Measurements from ENCODE around the gene PRDM11.

PRDM11 gene

DNA sequence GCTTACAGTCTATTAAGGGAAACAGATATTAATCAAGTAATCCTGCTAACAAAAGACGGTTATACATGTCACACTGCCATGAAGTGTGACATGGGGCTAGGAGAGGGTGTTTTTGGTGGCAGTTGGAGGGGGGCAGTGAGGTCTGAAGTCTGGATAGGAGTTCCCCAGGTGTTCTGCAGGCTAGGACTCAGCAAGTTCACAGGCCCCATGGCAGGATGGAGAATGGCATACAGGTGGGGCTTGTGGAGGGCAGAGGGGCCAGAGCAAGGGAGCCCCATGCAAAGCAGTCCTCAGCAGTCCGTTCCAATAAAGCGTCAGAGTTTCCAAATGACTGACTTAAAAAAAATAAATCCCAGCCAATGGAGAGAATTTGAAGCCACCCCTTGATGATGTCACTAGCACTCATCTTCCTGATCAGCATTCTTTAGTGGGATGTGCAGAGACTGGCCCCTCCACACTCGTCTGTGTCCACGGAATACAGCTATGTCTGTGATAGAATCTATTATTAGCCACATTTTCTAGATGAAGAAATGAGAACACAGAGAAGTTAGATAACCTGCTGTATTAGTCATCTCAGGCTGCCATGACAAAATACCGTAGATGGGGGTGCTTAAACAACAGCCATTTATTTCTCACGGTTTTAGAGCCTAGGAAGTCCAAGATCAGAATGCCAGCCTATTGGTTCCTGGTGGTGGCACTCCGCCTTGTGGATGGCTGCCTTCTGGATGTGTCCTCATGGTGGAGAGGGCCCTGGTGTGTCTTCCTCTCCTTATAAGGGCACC lies 32.6 kb downstream of the PRDM11 start:
- DNase-seq, result no peak

DNA sequence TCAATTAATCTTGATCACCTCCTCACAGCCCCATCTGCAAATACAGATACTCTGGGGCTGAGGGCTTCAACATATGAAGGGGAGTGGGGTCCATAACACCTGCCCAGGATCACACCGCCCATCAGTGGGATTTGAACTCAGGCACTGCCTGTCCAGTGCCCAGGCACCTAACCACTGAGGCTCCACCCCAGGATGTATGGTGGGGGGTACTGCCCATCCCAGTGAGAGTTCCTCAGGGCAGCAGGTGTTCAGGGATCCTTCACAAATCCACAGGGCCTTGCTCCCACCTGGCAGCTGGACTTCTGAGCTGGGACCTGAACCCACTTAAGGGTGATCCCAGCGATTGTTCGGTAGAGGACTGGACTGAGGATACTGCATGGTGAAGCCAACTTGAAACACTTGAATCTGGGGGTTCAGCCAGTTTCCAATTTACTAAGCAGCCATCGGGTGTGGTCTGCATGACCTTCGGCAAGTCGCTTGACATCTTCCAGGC lies 33.3 kb downstream of the PRDM11 start:
- DNase-seq, result no peak

DNA sequence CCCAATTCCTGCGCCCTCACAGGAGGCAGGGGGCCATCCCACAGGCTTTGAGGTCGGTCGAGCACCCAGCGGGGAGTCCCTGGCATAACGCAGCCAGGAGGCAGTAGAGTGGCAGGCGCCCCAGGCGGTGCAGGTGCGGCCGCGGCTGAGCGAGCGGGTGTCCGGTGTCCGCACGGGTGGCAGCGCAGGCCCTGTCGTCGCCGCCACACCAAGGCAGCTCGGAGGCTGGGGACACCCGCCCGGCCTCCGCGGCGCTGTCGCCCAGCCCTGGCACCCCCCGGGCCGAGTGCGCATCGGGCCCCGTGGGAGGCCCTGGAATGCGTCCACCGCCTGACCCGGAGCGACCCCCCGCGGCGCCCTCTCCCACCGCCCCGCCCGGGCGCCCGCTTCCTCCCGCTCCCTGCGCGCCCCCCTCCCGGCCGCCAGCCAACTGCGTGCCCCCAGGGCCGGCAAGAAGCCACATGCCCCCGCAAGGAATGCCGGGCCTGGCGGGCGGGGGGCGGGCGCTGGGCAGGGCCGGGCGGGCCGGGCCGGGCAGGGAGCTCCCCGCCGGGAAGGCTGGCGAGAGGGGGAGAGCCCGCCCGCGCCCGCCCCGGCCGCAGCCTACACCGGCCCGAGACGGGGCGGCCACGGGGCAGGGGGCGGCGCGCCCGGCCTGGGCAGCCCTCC lies 33.9 kb downstream of the PRDM11 start:
- no peak for DNase-seq

DNA sequence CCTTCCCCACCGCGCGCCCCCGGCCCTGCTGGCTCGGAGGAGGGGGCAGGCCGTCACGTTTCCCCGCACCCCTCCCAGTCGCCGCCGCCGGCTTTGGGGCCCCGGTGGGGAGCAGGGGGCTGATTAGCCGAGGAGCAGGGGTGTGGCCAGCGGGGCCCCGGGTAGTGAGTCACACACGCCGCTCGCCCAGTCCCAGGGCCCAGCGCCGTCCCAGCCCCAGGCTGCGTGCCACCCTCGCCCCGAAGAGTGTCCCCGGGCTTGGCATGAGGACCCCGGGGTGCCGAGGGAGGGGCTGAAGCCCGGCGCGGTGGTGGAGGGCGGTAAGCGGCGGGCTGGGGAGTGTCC lies 34.4 kb downstream of the PRDM11 start:
- no peak for DNase-seq

DNA sequence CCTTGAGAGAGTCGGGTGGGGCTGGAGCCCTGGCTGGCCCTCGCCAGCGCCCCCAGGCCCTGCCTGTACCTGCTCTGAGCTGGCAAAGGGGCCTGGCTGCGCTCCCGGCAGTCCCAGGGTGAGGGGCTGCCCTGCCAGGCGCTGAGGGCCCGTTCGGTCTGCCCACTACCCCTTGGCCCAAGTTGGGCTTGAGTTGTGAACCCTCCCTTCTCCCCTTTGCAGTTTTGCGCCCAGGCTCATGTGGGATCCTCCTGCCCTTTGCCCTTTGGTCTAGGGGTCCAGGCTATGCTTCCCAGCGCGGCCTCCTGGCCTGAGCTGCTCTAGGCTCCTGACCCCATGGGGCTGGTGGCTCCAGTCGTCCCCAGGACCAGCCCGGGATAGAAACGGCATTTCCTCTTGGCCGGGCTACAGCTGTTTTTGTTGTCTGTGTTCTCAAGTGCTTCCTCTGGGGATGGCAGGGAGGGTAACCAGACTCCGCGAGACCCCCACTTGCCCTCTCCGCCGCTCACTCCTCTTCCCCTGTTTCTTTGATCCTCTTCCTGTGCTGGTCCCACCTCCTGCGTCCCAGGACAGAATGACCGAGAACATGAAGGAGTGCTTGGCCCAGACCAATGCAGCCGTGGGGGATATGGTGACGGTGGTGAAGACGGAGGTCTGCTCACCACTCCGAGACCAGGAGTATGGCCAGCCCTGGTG lies 34.9 kb downstream of the PRDM11 start:
- DNase-seq, result no peak

DNA sequence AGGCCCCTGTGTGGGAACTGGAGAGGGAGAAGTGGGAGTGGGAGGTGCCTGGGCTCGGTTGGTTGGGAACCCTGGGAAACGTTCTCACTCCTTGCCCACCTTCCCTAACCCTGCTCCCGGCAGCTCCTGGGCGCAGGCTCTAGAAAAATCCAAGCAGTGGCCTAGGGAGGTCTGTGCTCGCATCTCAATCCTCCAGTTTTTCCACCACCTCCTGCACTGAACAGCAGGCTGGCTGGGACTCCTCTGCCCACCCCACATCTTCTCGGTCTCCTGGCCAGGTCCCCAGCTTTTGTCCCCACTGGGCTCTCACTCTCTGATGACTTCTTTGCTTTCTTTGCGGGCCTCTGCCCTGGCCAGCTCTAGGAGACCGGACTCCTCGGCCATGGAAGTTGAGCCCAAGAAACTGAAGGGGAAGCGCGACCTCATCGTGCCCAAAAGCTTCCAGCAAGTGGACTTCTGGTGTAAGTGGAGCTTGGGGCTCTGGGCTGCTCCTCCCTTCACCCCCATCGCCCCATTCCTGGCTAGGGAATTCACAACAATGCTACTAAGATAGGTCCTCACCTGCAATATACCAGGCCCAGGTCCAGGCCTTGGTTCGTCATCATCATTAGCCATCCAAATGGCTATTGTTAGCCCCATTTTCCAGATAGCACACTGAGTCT lies 35.6 kb downstream of the PRDM11 start:
- no peak for DNase-seq

DNA sequence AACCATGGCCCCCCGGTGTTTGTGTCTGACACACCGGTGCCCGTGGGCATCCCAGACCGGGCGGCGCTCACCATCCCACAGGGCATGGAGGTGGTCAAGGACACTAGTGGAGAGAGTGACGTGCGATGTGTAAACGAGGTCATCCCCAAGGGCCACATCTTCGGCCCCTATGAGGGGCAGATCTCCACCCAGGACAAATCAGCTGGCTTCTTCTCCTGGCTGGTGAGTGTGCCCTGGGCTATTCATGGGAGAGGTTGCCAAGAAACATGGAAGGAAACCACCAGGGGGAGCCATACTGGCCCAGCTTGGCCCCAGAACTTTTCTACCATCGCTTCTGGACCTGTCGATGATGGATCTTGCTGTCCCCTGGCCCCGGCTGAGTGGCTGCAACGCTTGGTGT lies 36.5 kb downstream of the PRDM11 start:
- DNase-seq, result no peak

DNA sequence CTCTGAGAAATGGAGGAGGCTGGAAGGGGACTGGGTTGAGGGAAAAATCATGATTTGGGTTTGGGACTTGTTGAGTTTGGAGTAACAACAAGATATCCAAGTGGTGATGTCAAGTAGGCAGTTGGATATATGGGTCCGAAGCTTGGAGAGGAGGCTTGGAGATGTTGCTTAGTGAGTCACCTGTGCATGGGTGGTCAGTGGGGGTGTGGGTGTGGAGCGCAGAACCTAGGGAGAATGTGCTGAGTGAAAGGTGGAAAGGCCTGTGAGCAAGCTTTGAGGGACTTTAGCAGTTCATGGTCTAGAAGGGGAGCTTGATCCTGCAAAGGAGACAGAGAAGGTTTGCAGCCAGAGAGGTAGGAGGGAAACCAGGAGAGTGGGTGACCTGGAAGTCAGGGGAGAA lies 38.2 kb downstream of the PRDM11 start:
- DNase-seq, result no peak

DNA sequence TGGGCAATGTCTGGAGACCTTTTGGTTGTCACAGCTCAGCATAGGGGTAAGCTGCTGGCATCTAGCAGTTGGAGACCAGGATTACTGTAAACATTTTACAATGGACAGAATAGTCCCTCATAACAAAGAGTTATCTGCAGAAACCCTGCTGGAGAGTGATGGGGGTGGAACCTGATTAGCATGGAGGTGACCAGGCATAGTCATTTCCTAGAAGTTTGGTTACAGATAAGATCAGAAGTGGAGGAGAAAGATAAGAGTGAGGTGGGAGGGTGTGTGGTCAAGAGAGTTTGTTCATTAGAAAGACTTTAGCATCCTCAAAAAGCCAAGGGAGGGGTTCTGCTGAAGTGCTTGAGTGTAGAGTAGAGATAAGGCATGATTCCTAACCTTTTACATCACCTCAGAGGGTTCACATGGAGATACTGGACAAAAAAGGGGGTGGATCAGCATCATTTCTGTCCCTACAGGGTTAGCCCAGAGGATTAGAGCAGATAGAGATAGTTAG lies 38.8 kb downstream of the PRDM11 start:
- DNase-seq, result no peak

DNA sequence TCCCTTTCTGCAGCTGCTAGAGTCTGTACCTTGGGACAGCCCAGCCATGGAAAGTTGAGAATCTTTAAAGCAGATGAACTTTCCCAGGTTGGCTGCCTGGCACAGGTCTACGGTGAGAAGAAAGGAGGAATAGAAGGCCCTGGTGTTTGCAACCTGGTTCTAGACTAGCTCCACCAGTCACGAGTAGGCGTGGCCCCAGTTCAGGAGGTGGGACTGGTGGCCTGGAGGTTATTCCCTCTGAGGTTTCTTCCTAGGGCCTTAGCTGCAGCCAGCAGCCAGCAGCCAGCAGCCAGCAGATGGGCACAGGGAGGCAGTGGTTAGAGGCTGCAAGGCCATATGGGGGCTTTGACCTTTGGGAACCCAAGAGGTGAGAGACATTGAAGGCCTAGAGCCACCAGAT lies 40.9 kb downstream of the PRDM11 start:
- no peak for DNase-seq

DNA sequence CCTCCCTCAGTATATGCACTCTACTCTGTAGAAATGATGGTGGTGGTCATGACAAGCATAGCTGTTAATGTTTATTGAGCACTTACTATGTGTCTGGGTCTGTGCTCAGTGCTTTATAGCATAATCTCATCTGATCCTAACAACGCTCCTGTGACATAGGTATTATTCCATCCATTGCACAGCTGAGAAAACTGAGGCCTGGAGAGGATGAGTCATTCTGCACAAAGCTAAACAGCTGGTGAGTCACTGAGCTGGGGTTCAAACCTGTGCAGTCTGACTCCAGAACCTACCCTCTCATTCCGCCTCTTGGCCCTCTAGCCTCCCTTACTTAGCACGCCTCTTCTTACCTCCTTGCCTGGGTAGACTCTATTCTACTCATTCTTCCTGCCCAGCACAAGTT lies 41.7 kb downstream of the PRDM11 start:
- DNase-seq, result no peak

DNA sequence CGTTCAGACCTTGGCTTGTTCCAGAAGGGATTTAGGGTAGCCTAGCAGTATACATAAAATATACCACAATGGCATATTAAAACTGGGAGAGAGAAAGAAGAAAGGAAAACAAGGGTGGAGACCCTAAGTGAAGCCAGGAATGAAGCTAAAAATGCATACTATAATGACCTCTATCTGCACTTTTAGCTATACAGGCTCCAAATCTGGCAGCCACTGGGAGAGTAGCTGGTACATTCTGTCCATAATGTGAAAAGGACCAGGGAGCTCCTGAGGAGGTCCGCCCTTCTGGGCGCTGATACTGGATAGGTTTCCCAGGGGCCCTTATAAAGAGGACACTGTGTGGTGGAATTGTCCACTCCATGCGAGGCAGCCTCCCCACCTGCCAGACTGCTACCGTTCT lies 42.8 kb downstream of the PRDM11 start:
- no peak for DNase-seq

DNA sequence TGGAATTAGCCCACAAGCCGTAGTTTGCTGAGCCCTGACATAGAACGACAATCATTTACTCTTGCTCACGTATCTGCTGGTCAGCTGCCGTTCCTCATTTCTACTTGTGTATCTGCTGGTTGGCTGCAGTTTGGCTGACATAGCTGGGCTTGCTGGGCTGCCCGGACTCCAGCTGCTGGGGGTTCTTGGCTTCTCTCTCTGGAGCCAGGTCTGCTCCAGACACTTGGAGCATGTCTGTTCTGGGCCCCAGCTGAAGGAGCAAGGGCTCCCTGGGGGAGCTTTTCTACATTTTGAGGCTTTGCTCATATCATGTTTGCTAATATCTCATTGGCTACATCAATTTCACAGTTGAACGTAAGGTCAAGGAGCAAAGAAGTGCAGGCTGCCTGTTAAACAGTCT lies 47.3 kb downstream of the PRDM11 start:
- DNase-seq, result no peak

DNA sequence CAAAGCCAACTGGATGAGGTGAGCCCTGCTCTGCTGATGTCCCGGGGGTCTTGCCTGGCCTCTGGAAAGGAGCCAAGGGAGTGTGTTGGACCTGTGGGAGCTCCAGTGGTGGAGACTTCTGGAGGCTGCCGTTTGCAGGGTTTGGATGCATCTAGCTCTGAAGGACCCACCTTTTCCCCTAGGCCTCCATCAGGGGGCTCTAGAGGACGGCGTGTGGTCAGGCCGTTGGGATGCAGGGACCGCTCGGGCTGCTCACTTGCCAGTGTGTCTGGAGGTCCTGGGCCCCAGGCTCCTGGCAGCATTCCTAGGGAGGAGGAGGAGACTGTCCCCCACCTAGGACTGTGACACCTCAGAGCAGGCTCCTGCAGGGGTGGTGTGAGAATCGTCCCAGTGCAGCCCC lies 58.3 kb downstream of the PRDM11 start:
- DNase-seq, result no peak

DNA sequence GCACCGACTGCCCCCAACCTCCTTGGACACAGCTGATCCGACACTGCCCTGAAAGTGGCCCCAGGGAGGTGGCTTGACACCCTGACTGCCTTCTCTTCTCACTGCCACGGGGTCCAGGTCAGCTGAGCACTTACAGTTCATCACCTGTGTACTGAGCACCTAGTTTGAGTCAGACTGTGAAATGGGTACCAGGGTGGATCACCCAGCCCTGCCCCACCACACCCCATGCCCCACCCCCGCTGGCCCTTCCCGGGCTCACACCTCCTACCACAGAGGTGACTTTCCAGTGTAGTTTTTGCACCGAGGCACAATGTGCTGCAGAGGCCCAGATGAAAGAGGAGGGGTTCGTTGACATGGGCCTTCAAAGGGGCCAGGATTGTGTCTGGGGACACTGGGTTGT lies 59.5 kb downstream of the PRDM11 start:
- DNase-seq, result no peak

DNA sequence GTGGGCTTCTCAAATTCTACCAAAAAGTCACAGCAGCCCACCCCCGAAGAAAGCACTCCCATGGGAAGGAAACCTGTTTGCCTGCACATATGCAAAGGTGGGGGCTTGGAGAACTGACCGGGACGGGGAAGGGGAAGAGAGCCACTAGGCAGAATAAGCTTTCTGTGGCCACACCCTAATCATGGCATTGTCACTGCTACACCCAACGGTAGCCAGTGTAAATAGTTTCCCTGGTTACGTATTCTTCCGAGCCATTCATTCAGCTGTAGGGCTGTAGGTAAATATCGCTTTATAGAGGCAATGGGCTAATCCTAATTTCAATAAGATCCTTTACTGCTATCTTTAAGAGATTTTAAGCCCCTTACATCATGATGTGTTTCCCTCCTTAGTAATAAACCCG lies 61.7 kb downstream of the PRDM11 start:
- no peak for DNase-seq

DNA sequence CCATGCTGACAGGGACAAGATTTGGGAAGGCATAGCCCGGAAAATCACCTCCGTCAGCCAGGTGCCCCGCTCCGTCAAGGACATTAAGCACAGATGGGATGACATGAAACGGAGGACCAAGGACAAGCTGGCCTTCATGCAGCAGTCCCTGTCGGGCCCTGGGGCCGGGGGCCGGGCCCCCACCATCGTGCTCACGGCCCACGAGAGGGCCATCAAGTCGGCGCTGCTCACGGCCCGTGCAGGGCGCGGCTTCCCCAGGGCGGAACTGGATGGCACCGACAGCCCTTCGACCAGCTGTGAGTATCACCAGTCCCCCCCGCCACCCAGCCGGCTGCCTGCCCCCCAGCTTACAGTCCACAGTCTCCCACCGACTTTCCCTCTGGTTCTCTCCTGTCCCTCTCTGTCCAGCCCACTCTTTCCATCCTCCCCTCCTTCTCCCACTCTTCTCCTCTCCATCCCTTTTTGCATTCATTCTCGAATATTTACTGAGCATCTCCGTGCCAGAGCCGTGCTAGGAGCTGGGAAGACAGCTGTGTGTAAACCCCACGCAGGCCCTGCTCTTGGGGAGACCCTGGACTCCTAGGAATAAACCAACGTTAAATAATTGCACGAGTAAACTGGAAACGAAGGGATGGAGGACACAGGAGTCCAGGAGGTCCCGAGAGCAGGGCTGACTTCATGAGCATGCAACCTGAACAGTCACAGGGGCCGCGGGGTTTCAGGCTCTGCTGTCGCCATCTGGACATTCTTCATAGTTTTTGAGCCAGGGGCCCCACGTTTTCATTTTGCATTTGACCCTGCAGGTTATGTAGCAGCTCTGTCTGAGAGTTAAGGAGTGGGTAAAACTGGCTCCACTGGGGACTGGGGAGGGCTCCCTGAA lies 62.8 kb downstream of the PRDM11 start:
- DNase-seq, result no peak

DNA sequence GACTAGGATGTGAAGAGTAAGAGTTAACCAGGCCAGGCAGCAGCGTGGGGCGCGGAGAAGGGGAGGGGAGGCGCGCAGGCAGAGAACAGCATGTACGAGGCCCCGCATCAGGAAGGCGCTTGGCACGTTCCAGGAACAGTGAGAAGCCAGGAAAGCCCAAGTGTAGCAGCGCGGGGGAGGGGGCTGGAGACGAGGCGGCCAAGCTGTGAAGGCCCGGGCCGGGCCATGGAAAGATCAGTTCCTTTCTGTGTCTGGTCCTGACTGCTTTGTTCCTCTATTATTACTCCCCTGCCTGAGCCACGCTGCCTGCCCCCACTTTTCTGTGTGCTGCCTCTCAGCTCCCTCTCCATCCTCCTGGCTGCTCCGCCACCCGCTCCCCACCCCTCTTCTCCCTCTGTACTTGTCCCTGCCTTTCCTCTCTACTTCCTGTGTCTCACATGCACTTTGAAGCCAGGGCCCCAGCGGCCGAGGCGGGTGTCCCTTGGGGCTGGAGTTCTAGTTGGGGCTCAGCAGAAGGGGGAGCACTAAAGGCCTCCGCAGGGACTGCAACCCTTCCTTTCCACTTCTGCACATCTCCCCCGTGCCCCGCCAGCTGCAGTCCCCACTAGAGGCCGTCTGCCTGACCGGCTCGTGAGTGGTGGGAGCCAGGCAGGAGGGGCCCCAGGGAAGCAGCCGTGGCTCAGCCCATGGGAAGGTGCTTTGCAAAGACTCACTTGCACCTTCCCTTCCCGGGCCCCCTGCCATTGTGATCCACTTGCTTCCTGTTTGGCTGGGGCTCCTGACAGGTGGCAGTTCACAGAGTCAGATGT lies 63.7 kb downstream of the PRDM11 start:
- DNase-seq, result no peak

DNA sequence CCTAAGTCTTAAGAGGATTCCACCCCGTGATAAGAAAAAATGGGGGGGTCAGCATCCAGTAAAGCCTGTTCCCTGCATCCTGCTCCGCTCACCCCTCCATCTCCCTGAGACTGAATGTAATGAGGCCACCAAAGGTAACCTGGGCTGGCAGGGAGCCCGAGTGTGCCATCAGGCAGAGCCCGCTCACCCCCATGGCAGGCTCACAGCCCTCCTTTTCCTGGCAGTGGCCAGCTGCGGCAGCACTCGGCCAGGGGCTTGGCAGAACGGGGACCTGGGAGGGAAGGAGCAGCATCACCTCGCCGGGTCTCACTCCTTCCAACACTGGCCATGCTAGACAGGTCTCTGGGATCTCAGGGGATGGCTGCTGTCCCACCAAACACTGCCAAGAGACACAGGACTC lies 64.4 kb downstream of the PRDM11 start:
- no peak for DNase-seq

DNA sequence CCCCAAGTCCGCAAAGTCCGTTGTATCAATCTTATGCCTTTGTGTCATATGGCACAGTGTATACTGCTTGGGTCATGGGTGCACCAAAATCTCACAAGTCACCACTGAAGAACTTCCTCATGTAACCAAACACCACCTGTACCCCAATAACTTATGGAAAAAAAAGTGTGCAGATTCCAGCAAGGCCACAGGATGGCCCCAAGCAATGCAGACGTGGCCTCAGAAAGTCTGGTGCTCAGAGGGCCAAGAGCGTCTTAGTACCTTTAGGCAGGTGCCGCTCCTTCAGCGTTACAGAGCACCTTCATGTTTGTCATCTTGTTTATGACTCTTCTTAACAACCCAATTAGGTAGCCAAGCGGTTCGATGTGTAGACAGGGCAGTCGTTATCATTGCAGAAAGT lies 65.3 kb downstream of the PRDM11 start:
- DNase-seq, result no peak

DNA sequence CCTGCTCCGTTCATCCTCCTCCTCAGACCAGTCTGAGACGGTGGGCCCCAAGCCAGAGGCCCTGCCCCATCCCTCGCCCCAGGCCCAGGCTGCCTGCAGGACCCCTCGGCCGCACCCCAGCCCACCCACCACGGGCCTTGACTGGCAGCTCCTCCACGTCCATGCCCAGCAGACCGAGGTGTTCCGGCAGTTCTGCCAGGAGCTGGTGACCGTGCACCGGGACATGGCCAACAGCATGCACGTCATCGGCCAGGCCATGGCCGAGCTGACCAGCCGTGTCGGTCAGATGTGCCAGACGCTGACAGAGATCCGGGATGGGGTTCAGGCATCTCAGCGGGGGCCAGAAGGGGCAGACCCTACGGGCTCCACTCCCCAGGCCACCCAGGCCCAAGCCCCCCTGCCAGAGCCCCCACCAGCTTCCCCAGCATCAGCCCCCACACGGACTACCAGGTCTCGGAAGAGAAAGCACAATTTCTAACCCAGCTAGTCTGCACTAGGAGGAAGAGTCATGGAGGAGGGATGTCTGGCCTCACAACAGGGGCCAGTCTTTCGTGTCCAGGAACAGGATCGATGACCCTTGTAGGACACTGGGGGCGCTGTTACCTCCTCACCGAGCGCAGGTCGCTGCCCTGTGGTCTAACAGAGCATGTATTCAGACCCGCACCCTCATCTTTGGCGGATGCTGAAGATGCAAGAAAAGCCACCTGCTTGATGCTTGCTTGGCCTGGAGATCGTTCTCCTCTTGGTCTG lies 66.3 kb downstream of the PRDM11 start:
- DNase-seq, result no peak

Measured in activated naive CD4-positive, alpha-beta T cell (primary cell).